SW 1271 (cell line): Measurements from ENCODE around the gene PSMA8.
"Not testable (repeated sequence)": the region's sequence is repeated elsewhere in the genome, so short reads cannot be mapped to it uniquely, and the experiment has no call there.

Experiments used
- DNase-seq, 2 experiments: peaks; one replicate each; lab custom pipeline; 2025; lab: John Stamatoyannopoulos, UW

PSMA8 gene

GRCh38 chr18:26133652-26134051 is at the start of gene PSMA8:
PSMA8 (plus strand) TSS chr18:26133869; CDS start chr18:26133966, 97 bp downstream.
- DNase-seq: no peak

GRCh38 chr18:26085056-26085455 is 48.6 kb upstream of the PSMA8 start:
- no peak for DNase-seq

GRCh38 chr18:26086959-26087358 is 46.7 kb upstream of the PSMA8 start:
- DNase-seq: no peak

GRCh38 chr18:26088487-26088886 is 45.2 kb upstream of the PSMA8 start:
- DNase-seq: no peak

GRCh38 chr18:26089293-26090129 is 44.2 kb upstream of the PSMA8 start:
- peak in 1 of 2 experiments; percentile 47 for DNase-seq

GRCh38 chr18:26090130-26091046 is 43.3 kb upstream of the PSMA8 start, which contains the start of gene SS18:
SS18 (minus strand) TSS chr18:26090613; CDS start chr18:26090569, 44 bp downstream.
- peak; percentile 78 to 91 for DNase-seq

GRCh38 chr18:26091047-26091630 is 42.5 kb upstream of the PSMA8 start:
- DNase-seq: peak; percentile 78 to 91

GRCh38 chr18:26096852-26097251 is 36.8 kb upstream of the PSMA8 start:
- no peak for DNase-seq

- DNase-seq: no peak
Observed at GRCh38 chr18:26097563-26097962, 36.1 kb upstream of the PSMA8 start.

- no peak for DNase-seq
Observed at GRCh38 chr18:26103579-26103978, 30.1 kb upstream of the PSMA8 start.

GRCh38 chr18:26104035-26104434 is 29.6 kb upstream of the PSMA8 start:
- DNase-seq: no peak

GRCh38 chr18:26119246-26119645 is 14.4 kb upstream of the PSMA8 start:
- DNase-seq: no peak

GRCh38 chr18:26121476-26121875 is 12.2 kb upstream of the PSMA8 start:
- DNase-seq: no peak

- not testable (repeated sequence) for DNase-seq
Observed at GRCh38 chr18:26121994-26122393, 11.7 kb upstream of the PSMA8 start.

GRCh38 chr18:26127786-26128185 is 5.9 kb upstream of the PSMA8 start:
- DNase-seq: no peak

GRCh38 chr18:26128192-26128591 is 5.5 kb upstream of the PSMA8 start:
- DNase-seq: not testable (repeated sequence)

- no peak for DNase-seq
Observed at GRCh38 chr18:26134107-26134506, 438 bp downstream of the PSMA8 start.

- no peak for DNase-seq
Observed at GRCh38 chr18:26135548-26135947, 1.9 kb downstream of the PSMA8 start.

GRCh38 chr18:26157326-26157725 is 23.7 kb downstream of the PSMA8 start:
- DNase-seq: no peak

GRCh38 chr18:26159353-26159752 is 25.7 kb downstream of the PSMA8 start:
- peak in 1 of 2 experiments; percentile 19 for DNase-seq

GRCh38 chr18:26164571-26164970 is 30.9 kb downstream of the PSMA8 start:
- no peak for DNase-seq

GRCh38 chr18:26167592-26167991 is 33.9 kb downstream of the PSMA8 start:
- DNase-seq: not testable (repeated sequence)
